GM12878 (cell line): Measurements from ENCODE around the gene CCDC91. TPM values are rescaled to one million over a fixed set of nuclear protein-coding genes. Genes with fewer than 3 reads are reported as not detected.

Source experiments
- ATAC-seq: fragments of 200-7000 bp; cut with Tn5 transposase; 3 replicates; pipeline ENCODE4 v1.9.1; 2020; ENCODE audit warnings: mild to moderate bottlenecking, moderate library complexity
- BruUV-seq: library from RNA; stranded (reverse); fragments of 400-500 nt; replicated peaks from 2 replicates; lab custom pipeline; 2021; lab: Mats Ljungman, UMichigan
- CTCF ChIA-PET: fragments of 300-600 bp; sonication (Branson Sonifier 250); formaldehyde crosslinking; extraction: SDS; loops from one replicate; lab custom pipeline; 2021; ENCODE audit warnings: inconsistent platforms; lab: Yijun Ruan, JAX
- POLR2A ChIA-PET: fragments of 350-600 bp; formaldehyde crosslinking; extraction: SDS; loops from one replicate; lab custom pipeline; 2021; ENCODE audit warnings: inconsistent platforms; lab: Charles Lee
- RAD21 ChIA-PET: fragments of 300-600 bp; sonication (Branson Sonifier 250); formaldehyde crosslinking; loops from one replicate; lab custom pipeline; 2023; ENCODE audit warnings: antibody characterized with exemption; ENCODE audit not compliant: unreplicated experiment; lab: Charles Lee
- SMC1A ChIA-PET: fragments of 300-600 bp; sonication (Branson Sonifier 250); formaldehyde crosslinking; loops from one replicate; lab custom pipeline; 2023; ENCODE audit not compliant: unreplicated experiment, uncharacterized antibody; lab: Charles Lee
- DNase-seq: peaks from one replicate; pipeline ENCODE4 v3.0.0-alpha.2; 2011; ENCODE audit warnings: low read depth, low spot score
- FAIRE-seq: peaks from 3 replicates; lab custom pipeline; 2011; peaks lifted over from hg19 to GRCh38; lab: Jason Lieb, UNC
- H2AFZ ChIP-seq: 2 replicates; pipeline ENCODE4 v1.6.0; 2011; ENCODE audit warnings: low read depth, low read length, control low read depth; ENCODE audit not compliant: control insufficient read depth
- H3K27ac ChIP-seq: 2 replicates; pipeline ENCODE4 v1.5.1; 2011; ENCODE audit warnings: control low read depth; ENCODE audit not compliant: control insufficient read depth, insufficient read depth
- H3K27me3 ChIP-seq, 2 experiments: replicated peaks in 1 of 2; 2 replicates each; pipeline versions ENCODE4 v1.6.0 to v1.6.1; 2011; ENCODE audit warnings: low read length in 1 of 2; ENCODE audit not compliant: control insufficient read depth in 2 of 2, insufficient read depth in 2 of 2
- H3K36me3 ChIP-seq, 2 experiments: 2 replicates each; pipeline ENCODE4 v1.5.1; 2011; ENCODE audit warnings: low read length in 1 of 2; ENCODE audit not compliant: control insufficient read depth in 2 of 2, insufficient read depth in 2 of 2
- H3K4me1 ChIP-seq: 2 replicates; pipeline ENCODE4 v1.6.1; 2011; ENCODE audit warnings: mild to moderate bottlenecking, low read length, moderate library complexity, mixed read lengths; ENCODE audit not compliant: control insufficient read depth, insufficient read depth
- H3K4me2 ChIP-seq: 2 replicates; pipeline ENCODE4 v1.6.0; 2011; ENCODE audit warnings: control low read depth; ENCODE audit not compliant: control insufficient read depth, insufficient read depth
- H3K4me3 ChIP-seq: fragments of 200-600 bp; sonication (generic); 2 replicates; pipeline ENCODE4 v1.5.1; 2016
- H3K79me2 ChIP-seq: 2 replicates; pipeline ENCODE4 v1.6.0; 2011; ENCODE audit warnings: low read length; ENCODE audit not compliant: control insufficient read depth, insufficient read depth
- H3K9ac ChIP-seq: 2 replicates; pipeline ENCODE4 v1.8.0; 2011; ENCODE audit warnings: low read length, control low read depth, mixed read lengths; ENCODE audit not compliant: control insufficient read depth, insufficient read depth
- H3K9me3 ChIP-seq: replicated peaks from 3 replicates; pipeline ENCODE4 v1.5.1; 2011; ENCODE audit warnings: mild to moderate bottlenecking, low read length; ENCODE audit not compliant: control insufficient read depth, insufficient read depth
- H4K20me1 ChIP-seq: 2 replicates; pipeline ENCODE4 v1.6.0; 2011; ENCODE audit not compliant: control insufficient read depth, insufficient read depth
- CBFB ChIP-seq: IDR thresholded peaks from 2 replicates; pipeline ENCODE4 v1.6.1; 2016; ENCODE audit warnings: antibody characterized with exemption, low read depth
- CHD1 ChIP-seq: IDR thresholded peaks from 2 replicates; pipeline ENCODE4 v1.6.1; 2012; ENCODE audit warnings: low read depth, low read length, improper control_type of control experiment
- CHD4 ChIP-seq: fragments of 200-600 bp; sonication (generic); IDR thresholded peaks from 2 replicates; pipeline ENCODE4 v1.6.1; 2016; ENCODE audit warnings: mild to moderate bottlenecking
- YY1 ChIP-seq: IDR thresholded peaks from 2 replicates; pipeline ENCODE4 v1.6.1; 2011; ENCODE audit warnings: low read depth, mild to moderate bottlenecking, low read length
- WGBS: methylation state at CpG from one replicate; pipeline ENCODE4 v1.1.6; 2016; ENCODE audit warnings: low lambda C conversion rate; ENCODE audit not compliant: insufficient replicate concordance, insufficient coverage; ENCODE audit errors: missing lambda C conversion rate; 5-methylcytosine and 5-hydroxymethylcytosine counted together
- in situ Hi-C: fragments of 300-500 bp; cut with MboI; formaldehyde crosslinking; loops from 9 replicates; pipeline ENCODE4 v1.14.3; 2018; ENCODE audit warnings: mixed read lengths
- intact Hi-C: fragments of 100-400 bp; cut with micrococcal nuclease; formaldehyde crosslinking; loops from one replicate; pipeline ENCODE4 v1.14.2; 2022; ENCODE audit not compliant: unreplicated experiment
- polyA plus RNA-seq, 11 experiments: library from polyadenylated mRNA; depleted of rRNA in 4 of 11; unstranded in 6 of 11; stranded (reverse) in 5 of 11; fragments of >200 nt; fragmentation: Nextera tagmentation in 4 of 11; fragmentation: Illumina TruSeq in 1 of 11; extraction: Ambion mirVana in 4 of 11; extraction: Trizol in 1 of 11; gene quantifications; 1 replicate in 1 of 11; 2 replicates in 10 of 11; pipeline versions ENCODE4 v1.2.1 to v1.2.3, GENCODE V29; 2011 to 2016; ENCODE audit warnings: inconsistent platforms in 2 of 11, missing spikeins in 2 of 11, low read depth in 1 of 11
- total RNA-seq, 4 experiments: library from RNA; depleted of rRNA in 3 of 4; stranded (reverse); fragments of >200 nt in 3 of 4; fragmentation: Illumina TruSeq in 1 of 4; extraction: Trizol in 1 of 4; gene quantifications; 2 replicates each; pipeline versions ENCODE4 v1.2.1 to v1.2.3, GENCODE V29; 2013 to 2021
- TF ChIP-seq, protein P1 (sequence below): fragments of 450-650 bp; IDR thresholded peaks from 2 replicates; pipeline ENCODE4 v1.6.1; 2017; ENCODE audit warnings: mild to moderate bottlenecking, moderate library complexity

CCDC91 gene
- total and polyA plus RNA-seq, 10 of the 15 experiments (the other 5 are each of a cell fraction or from before 2014, with no cell fraction given): 6.1 to 24.9 (median 16.5) TPM

GRCh38 chr12:28568704-28569103, 378.4 kb downstream of the CCDC91 start:
- ChIA-PET POLR2A (no interaction called here), CTCF (no interaction called here), RAD21 (no interaction called here), SMC1A (interaction anchor here (0.5 kb wide), 1 partner anchor 289 kb away, joined by 3 read pairs; no protein-coding TSS in a partner anchor)
- DNase-seq (no peak), FAIRE-seq (no peak), ATAC-seq (no peak)
- Histone ChIP-seq H3K79me2 (no peaks in the 10 kb centered on the region), H3K9ac (no peak overlapping the region), H3K4me2 (no peak overlapping the region), H2AFZ (no peak overlapping the region), H3K4me1 (no peaks in the 10 kb centered on the region), H3K27me3 (no peaks in the 10 kb centered on the region), H3K36me3 (no peaks in the 10 kb centered on the region), H3K27ac (no peak overlapping the region), H4K20me1 (no peaks in the 10 kb centered on the region), H3K4me3 (no peak overlapping the region), H3K9me3 (no peaks in the 10 kb centered on the region)
- intact Hi-C loops (no loop called here), in situ Hi-C loops (no loop called here)
- no TSS peak for BruUV-seq
- TF ChIP-seq, protein P1, sequence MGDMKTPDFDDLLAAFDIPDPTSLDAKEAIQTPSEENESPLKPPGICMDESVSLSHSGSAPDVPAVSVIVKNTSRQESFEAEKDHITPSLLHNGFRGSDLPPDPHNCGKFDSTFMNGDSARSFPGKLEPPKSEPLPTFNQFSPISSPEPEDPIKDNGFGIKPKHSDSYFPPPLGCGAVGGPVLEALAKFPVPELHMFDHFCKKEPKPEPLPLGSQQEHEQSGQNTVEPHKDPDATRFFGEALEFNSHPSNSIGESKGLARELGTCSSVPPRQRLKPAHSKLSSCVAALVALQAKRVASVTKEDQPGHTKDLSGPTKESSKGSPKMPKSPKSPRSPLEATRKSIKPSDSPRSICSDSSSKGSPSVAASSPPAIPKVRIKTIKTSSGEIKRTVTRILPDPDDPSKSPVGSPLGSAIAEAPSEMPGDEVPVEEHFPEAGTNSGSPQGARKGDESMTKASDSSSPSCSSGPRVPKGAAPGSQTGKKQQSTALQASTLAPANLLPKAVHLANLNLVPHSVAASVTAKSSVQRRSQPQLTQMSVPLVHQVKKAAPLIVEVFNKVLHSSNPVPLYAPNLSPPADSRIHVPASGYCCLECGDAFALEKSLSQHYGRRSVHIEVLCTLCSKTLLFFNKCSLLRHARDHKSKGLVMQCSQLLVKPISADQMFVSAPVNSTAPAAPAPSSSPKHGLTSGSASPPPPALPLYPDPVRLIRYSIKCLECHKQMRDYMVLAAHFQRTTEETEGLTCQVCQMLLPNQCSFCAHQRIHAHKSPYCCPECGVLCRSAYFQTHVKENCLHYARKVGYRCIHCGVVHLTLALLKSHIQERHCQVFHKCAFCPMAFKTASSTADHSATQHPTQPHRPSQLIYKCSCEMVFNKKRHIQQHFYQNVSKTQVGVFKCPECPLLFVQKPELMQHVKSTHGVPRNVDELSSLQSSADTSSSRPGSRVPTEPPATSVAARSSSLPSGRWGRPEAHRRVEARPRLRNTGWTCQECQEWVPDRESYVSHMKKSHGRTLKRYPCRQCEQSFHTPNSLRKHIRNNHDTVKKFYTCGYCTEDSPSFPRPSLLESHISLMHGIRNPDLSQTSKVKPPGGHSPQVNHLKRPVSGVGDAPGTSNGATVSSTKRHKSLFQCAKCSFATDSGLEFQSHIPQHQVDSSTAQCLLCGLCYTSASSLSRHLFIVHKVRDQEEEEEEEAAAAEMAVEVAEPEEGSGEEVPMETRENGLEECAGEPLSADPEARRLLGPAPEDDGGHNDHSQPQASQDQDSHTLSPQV: no peak
- TF ChIP-seq CBFB (no peak), CHD4 (no peak), CHD1 (no peak), YY1 (no peak)
- WGBS: 75% methylated on average over 6 of the region's 6 CpGs
